Suprapubic skin (tissue), 4 donors: ENCODE results near the gene MRPS12.

Source experiments
- POLR2A ChIP-seq, 2 donors: fragments of 450-650 bp; IDR thresholded peaks; one replicate each; pipeline ENCODE4 v1.6.1; 2017; ENCODE audit warnings: antibody characterized with exemption in 2 of 2, mild to moderate bottlenecking in 2 of 2, moderate library complexity in 2 of 2
- POLR2AphosphoS5 ChIP-seq, 3 donors: sonication (generic); formaldehyde crosslinking; IDR thresholded peaks; one replicate each; pipeline ENCODE4 v1.6.1; 2017; ENCODE audit warnings: antibody characterized with exemption in 3 of 3

DNA sequence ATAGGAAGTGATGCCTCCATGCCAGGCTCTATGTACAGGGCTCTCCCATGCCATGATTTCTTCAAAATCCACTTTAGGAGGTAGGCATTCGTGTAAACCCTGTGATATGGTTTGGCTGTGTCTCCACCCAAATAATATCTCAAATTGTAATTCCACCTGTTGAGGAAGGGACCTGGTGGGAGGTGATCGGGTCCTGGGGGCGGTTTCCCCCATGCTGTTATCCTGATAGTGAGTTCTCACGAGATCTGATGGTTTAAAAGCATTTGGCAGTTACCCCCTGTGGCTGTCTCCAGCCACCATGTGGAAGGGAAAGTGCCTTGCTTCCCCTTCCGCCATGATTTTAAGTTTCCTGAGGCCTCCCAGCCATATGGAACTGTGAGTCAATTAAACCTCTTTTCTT lies 8.3 kb upstream of the MRPS12 start:
- TF ChIP-seq POLR2AphosphoS5 (IDR thresholded peaks at IDR 0.05): no peak
- no peak for TF ChIP-seq POLR2A (IDR thresholded peaks at IDR 0.05)
